ENCODE measurements around the gene AQR.

AQR gene

DNA sequence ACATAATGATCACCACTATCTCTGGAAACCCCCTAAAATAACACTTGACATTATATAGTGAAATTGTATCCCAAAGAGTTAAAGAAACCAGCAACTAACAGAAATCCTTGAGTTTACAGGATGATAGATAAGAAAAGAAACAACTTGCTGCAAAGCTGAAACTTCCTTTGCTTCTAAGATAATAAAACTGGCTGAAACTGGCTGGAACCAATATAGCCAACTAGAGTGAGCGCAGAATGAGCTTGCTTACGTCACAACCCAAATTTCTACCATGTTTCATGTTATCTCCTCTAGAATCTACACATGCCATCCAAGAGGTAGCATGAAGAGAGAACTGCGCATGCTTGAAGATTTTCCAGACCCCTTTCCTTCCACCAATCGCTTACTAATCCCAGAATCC is 90.4 kb downstream of the AQR start:
- DNase-seq (ENCODE audit: low spot score), result no peak
- POLR2A ChIA-PET (ENCODE audit: low non-redundant PET), result no interaction called here
- CTCF ChIA-PET, result interaction anchor here (0.6 kb wide), 1 partner anchor 41 kb away, joined by 3 read pairs; no protein-coding TSS in a partner anchor
- TF ChIP-seq CTCF (conservative IDR thresholded peaks at IDR 0.05; ENCODE audit: low read depth), result no peak
- H3K27ac ChIP-seq, result no peak overlapping the region

DNA sequence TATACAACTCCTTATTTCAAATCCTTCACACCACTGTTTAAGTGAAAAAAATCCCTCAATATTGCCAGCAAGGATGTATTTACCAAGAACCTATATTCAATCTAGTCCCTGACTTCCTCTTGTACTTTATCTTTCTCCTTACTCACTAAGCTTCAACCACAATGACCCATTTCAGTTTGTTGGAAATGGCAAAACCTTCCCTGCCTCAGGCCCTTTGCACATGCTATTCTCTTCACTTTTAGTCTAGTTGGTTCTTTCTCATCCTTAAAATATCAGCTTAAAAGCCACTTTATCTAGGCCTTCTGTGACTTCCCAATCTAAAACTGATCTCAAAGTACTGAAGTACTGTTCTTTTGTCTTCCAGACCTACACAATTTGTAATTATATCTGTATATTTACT is 92.9 kb downstream of the AQR start:
- POLR2A ChIA-PET (ENCODE audit: low non-redundant PET), result no interaction called here
- no peak overlapping the region for H3K27ac ChIP-seq
- DNase-seq (ENCODE audit: low spot score), result no peak
- CTCF ChIA-PET, result no interaction called here
- no peak for TF ChIP-seq CTCF (conservative IDR thresholded peaks at IDR 0.05; ENCODE audit: low read depth)

GRCh38 chr15:34869110-34869509 is 100.4 kb downstream of the AQR start:
- TF ChIP-seq CTCF (conservative IDR thresholded peaks at IDR 0.05; ENCODE audit: low read depth), result no peak
- POLR2A ChIA-PET (ENCODE audit: low non-redundant PET), result no interaction called here
- H3K27ac ChIP-seq, result no peak overlapping the region
- DNase-seq (ENCODE audit: low spot score), result no peak
- CTCF ChIA-PET, result interaction anchor here (0.5 kb wide), 1 partner anchor 51 kb away, joined by 3 read pairs; no protein-coding TSS in a partner anchor

GRCh38 chr15:34865531-34865930 is 104.0 kb downstream of the AQR start:
- ChIA-PET POLR2A (ENCODE audit: low non-redundant PET) (no interaction called here), CTCF (no interaction called here)
- DNase-seq (ENCODE audit: low spot score), result no peak
- H3K27ac ChIP-seq, result no peak overlapping the region
- TF ChIP-seq CTCF (conservative IDR thresholded peaks at IDR 0.05; ENCODE audit: low read depth), result no peak

DNA sequence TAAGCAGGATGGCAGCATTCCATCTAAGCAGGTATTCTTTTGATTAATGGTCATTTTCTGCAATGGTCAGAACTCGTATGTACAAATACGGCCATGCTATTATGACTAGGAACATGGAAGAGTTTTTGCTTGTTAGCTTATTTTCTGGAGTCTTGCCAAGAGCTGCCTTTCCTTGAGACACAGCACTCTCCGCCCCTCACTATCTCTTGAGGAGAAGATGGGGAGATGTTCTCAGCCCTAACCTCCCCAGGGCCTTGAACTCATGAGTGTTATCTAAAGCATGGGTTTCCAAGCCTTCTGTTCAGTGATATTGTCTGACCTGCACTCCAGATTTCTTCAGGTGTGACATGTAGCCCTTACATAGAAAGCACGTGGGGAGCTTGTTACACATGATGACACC is 108.3 kb downstream of the AQR start:
- POLR2A ChIA-PET (ENCODE audit: low non-redundant PET), result no interaction called here
- no peak for DNase-seq (ENCODE audit: low spot score)
- H3K27ac ChIP-seq, result no peak overlapping the region
- no peak for TF ChIP-seq CTCF (conservative IDR thresholded peaks at IDR 0.05; ENCODE audit: low read depth)
- CTCF ChIA-PET, result no interaction called here

GRCh38 chr15:34855893-34856292 is 113.6 kb downstream of the AQR start:
- ChIA-PET CTCF (interaction anchor here (0.6 kb wide), 1 partner anchor 25 kb away, joined by 3 read pairs; no protein-coding TSS in a partner anchor), POLR2A (ENCODE audit: low non-redundant PET) (no interaction called here)
- DNase-seq (ENCODE audit: low spot score), result peak; percentile 13
- H3K27ac ChIP-seq, result no peak overlapping the region
- no peak for TF ChIP-seq CTCF (conservative IDR thresholded peaks at IDR 0.05; ENCODE audit: low read depth)

GRCh38 chr15:34855413-34855812 is 114.1 kb downstream of the AQR start:
- CTCF ChIA-PET, result no interaction called here
- POLR2A ChIA-PET (ENCODE audit: low non-redundant PET), result no interaction called here
- no peak overlapping the region for H3K27ac ChIP-seq
- peak; percentile 13 for DNase-seq (ENCODE audit: low spot score)
- no peak for TF ChIP-seq CTCF (conservative IDR thresholded peaks at IDR 0.05; ENCODE audit: low read depth)
